HepG2 (cell line): Measurements from ENCODE around the gene U2SURP. TPM values are rescaled to one million over a fixed set of nuclear protein-coding genes. Genes with fewer than 3 reads are reported as not detected.

Experiments used
- GATAD1 ChIP-seq: IDR thresholded peaks from 2 replicates; pipeline ENCODE4 v1.6.1; 2016; ENCODE audit warnings: missing genetic modification reagents, missing compliant biosample characterization
- HHEX ChIP-seq: IDR thresholded peaks from 2 replicates; pipeline ENCODE4 v1.6.1; 2016; ENCODE audit warnings: control low read depth
- HMG20B ChIP-seq: conservative IDR thresholded peaks from 2 replicates; pipeline ENCODE4 v1.6.1; 2016; ENCODE audit warnings: missing genetic modification reagents, missing compliant biosample characterization
- KMT2B ChIP-seq: IDR thresholded peaks from 2 replicates; pipeline ENCODE4 v1.6.1; 2016; ENCODE audit warnings: missing genetic modification reagents, missing compliant biosample characterization
- LCORL ChIP-seq, 2 experiments: fragments of 450-650 bp in 1 of 2; sonication (generic) in 1 of 2; formaldehyde crosslinking in 1 of 2; IDR thresholded peaks; 2 replicates each; pipeline versions ENCODE4 v1.5.0 to v1.6.1; 2017 to 2020; ENCODE audit warnings: antibody characterized with exemption in 1 of 2, missing genetic modification reagents in 1 of 2
- POGK ChIP-seq: sonication (generic); formaldehyde crosslinking; conservative IDR thresholded peaks from 2 replicates; pipeline ENCODE4 v1.8.0; 2022; ENCODE audit warnings: mild to moderate bottlenecking, moderate library complexity, missing genetic modification reagents
- PRDM15 ChIP-seq: sonication (generic); formaldehyde crosslinking; IDR thresholded peaks from 2 replicates; pipeline ENCODE4 v1.4.0; 2020; ENCODE audit warnings: missing genetic modification reagents
- RBM22 ChIP-seq: fragments of 200-400 bp; formaldehyde crosslinking; optimal IDR thresholded peaks from 2 replicates; pipeline ENCODE3; 2017; ENCODE audit warnings: mild to moderate bottlenecking, low read length, moderate library complexity
- REPIN1 ChIP-seq: sonication (generic); formaldehyde crosslinking; IDR thresholded peaks from 2 replicates; pipeline ENCODE4 v1.8.0; 2022; ENCODE audit warnings: missing genetic modification reagents, low read depth, mild to moderate bottlenecking, borderline replicate concordance
- RXRB ChIP-seq: IDR thresholded peaks from 2 replicates; pipeline ENCODE4 v1.6.1; 2016; ENCODE audit warnings: borderline replicate concordance, missing genetic modification reagents, missing compliant biosample characterization
- SP140L ChIP-seq: sonication (generic); formaldehyde crosslinking; IDR thresholded peaks from 2 replicates; pipeline ENCODE4 v1.4.0; 2020; ENCODE audit warnings: missing genetic modification reagents, borderline replicate concordance
- SP5 ChIP-seq: IDR thresholded peaks from 2 replicates; pipeline ENCODE4 v1.6.1; 2016; ENCODE audit warnings: low read depth, borderline replicate concordance
- WIZ ChIP-seq: sonication (generic); formaldehyde crosslinking; IDR thresholded peaks from 2 replicates; pipeline ENCODE4 v1.5.1; 2020; ENCODE audit warnings: mild to moderate bottlenecking, missing genetic modification reagents
- ZBTB49 ChIP-seq: sonication (generic); formaldehyde crosslinking; IDR thresholded peaks from 2 replicates; pipeline ENCODE4 v1.4.0; 2020; ENCODE audit warnings: missing genetic modification reagents, borderline replicate concordance
- ZBTB7B ChIP-seq: sonication (generic); formaldehyde crosslinking; IDR thresholded peaks from 2 replicates; pipeline ENCODE4 v1.4.0; 2020; ENCODE audit warnings: missing genetic modification reagents
- ZFP36 ChIP-seq: fragments of 150-350 bp; IDR thresholded peaks from 2 replicates; pipeline ENCODE4 v1.6.1; 2018; ENCODE audit warnings: borderline replicate concordance, low read length, low read depth; ENCODE audit not compliant: partially characterized antibody
- ZNF234 ChIP-seq: sonication (generic); formaldehyde crosslinking; conservative IDR thresholded peaks from 2 replicates; pipeline ENCODE4 v1.5.1; 2020; ENCODE audit warnings: mild to moderate bottlenecking, missing genetic modification reagents
- ZNF292 ChIP-seq: sonication (generic); formaldehyde crosslinking; IDR thresholded peaks from 2 replicates; pipeline ENCODE4 v1.8.1; 2022; ENCODE audit warnings: mild to moderate bottlenecking, low read depth, missing genetic modification reagents, borderline replicate concordance
- ZNF3 ChIP-seq: IDR thresholded peaks from 2 replicates; pipeline ENCODE4 v1.7.0; 2017; ENCODE audit warnings: inconsistent platforms
- ZNF569 ChIP-seq: sonication (generic); formaldehyde crosslinking; IDR thresholded peaks from 2 replicates; pipeline ENCODE4 v1.5.0; 2020; ENCODE audit warnings: mild to moderate bottlenecking, missing genetic modification reagents, moderate library complexity, borderline replicate concordance
- ZNF660 ChIP-seq: sonication (generic); formaldehyde crosslinking; IDR thresholded peaks from 2 replicates; pipeline ENCODE4 v1.5.1; 2020; ENCODE audit warnings: mild to moderate bottlenecking, low read depth, missing genetic modification reagents, borderline replicate concordance
- ZNF724P ChIP-seq: sonication (generic); formaldehyde crosslinking; IDR thresholded peaks from 2 replicates; pipeline ENCODE4 v1.8.0; 2022; ENCODE audit warnings: missing genetic modification reagents, borderline replicate concordance
- polyA plus RNA-seq, 8 experiments: library from polyadenylated mRNA; depleted of rRNA in 3 of 8; stranded (reverse) in 7 of 8; unstranded in 1 of 8; fragments of >200 nt; fragmentation: Illumina TruSeq in 4 of 8; extraction: Trizol in 4 of 8; gene quantifications; 2 replicates each; pipeline versions ENCODE4 v1.2.1 to v1.2.3, GENCODE V29; 2011 to 2016; ENCODE audit warnings: low read depth in 4 of 8, missing spikeins in 1 of 8, mixed read lengths in 1 of 8; ENCODE audit not compliant: insufficient read depth in 1 of 8
- total RNA-seq, 5 experiments: library from RNA; depleted of rRNA; stranded (reverse); fragments of >200 nt; fragmentation: Illumina TruSeq; extraction: Trizol; gene quantifications; 2 replicates each; pipeline ENCODE4 v1.2.3, GENCODE V29; 2016; ENCODE audit warnings: low read depth in 1 of 5

U2SURP gene
- total and polyA plus RNA-seq, 2 of the 13 experiments (the other 11 are each of a cell fraction or from before 2014, with no cell fraction given), result 55.9 to 173 TPM

GRCh38 chr3:143001369-143002082, at the start of gene U2SURP (continued):
- TF ChIP-seq ZNF569 (CRISPR knock-in tag) (peak; percentile 84; the same call in 1 of the 2 replicates), ZNF724P (CRISPR knock-in tag) (peak; percentile 40; the same call in 1 of the 2 replicates), ZBTB7B (CRISPR knock-in tag) (peak; percentile 76), KMT2B (CRISPR knock-in tag) (peak; percentile 99), LCORL (IDR thresholded peaks at IDR 0.05) (no peak), LCORL (CRISPR knock-in tag; IDR thresholded peaks at IDR 0.05) (peak; percentile 82), POGK (CRISPR knock-in tag) (peak; percentile 85), GATAD1 (peak; percentile 96), HHEX (CRISPR knock-in tag) (no peak), PRDM15 (CRISPR knock-in tag) (no peak; the same call in 1 of the 2 replicates), RXRB (CRISPR knock-in tag) (peak; percentile 88), SP5 (CRISPR knock-in tag) (peak; percentile 44; the same call in 1 of the 2 replicates), ZNF660 (CRISPR knock-in tag) (no peak; the same call in 1 of the 2 replicates), ZNF234 (CRISPR knock-in tag) (no peak), WIZ (CRISPR knock-in tag) (no peak), REPIN1 (peak; percentile 97), ZNF3 (no peak), RBM22 (peak; percentile 82), SP140L (CRISPR knock-in tag) (peak; percentile 75; the same call in 1 of the 2 replicates), HMG20B (peak; percentile 79), ZNF292 (peak; percentile 32; the same call in 1 of the 2 replicates), ZBTB49 (CRISPR knock-in tag) (peak; percentile 62; the same call in 1 of the 2 replicates), ZFP36 (no peak)
